Measurements from ENCODE around the gene SMURF1. TPM values are rescaled to one million over a fixed set of nuclear protein-coding genes. Genes with fewer than 3 reads are reported as not detected.

SMURF1 gene
- total and polyA plus RNA-seq, 4 donors = 2.9 to 16.8 (median 5.9) TPM

DNA sequence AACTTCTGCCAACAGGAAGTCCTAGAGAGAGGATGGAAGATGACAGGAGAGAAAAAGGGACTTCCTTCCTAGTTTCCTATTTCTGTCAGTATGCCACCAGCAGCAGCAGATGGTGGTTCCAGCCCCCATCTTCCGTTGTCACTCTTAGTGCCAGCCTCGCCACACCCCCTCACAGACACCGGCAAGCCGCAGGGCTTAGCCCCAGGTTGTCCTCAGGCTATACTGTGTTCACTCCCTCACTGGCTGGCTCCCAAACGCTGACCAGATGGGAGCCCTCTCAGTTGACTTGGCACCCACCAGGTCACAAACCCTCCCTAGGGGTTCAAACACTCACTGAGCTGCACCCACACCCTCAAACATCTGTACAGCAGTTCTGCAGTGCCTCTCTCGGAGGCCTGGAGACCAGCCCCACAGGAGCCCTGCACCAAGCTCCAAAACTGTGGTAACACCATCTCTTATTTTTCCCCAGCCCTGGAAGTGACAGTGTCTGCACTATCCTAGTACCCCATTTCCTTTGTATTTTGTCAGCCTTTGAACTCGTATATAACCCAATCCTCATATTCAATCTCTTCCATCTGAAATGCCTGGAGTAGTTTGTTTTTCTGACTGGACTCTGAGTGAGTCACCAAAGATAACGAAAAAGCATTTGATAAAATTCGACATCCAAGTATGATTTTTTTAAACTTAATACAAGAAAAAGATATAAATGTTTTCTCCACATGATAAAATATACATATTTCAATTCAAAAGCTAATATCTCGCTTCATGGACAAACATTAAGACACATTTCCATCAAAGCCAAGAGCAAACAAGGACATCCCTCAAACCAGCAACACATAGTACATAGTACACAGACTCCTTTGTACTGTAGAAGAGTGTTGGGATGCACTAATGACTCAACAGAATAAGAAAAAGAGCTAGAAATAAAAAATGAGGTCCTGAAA is 34.5 kb downstream of the SMURF1 start:
- Histone ChIP-seq H3K27me3 (ENCODE audit: control insufficient read depth in 4 of 4, insufficient read depth in 4 of 4, low read length in 3 of 4) (no peaks in the 10 kb centered on the region), H3K4me3 (ENCODE audit: low read depth in 1 of 3, low read length in 3 of 3) (no peak overlapping the region), H3K27ac (ENCODE audit: low read depth in 1 of 2, low read length in 2 of 2) (no peak overlapping the region), H3K9me3 (ENCODE audit: control insufficient read depth in 4 of 4, low read length in 3 of 4) (no peaks in the 10 kb centered on the region), H3K9ac (ENCODE audit: low read depth in 1 of 2, low read length in 2 of 2) (no peak overlapping the region), H3K4me1 (ENCODE audit: control insufficient read depth in 4 of 4, insufficient read depth in 4 of 4, low read length in 3 of 4) (peaks cover 5 to 20% (median 10%) of the 10 kb centered on the region in 4 donors), H3K36me3 (ENCODE audit: control insufficient read depth in 4 of 4, insufficient read depth in 3 of 4, low read depth in 1 of 4, low read length in 3 of 4) (no peaks in the 10 kb centered on the region)
- TF ChIP-seq GABPA (IDR thresholded peaks at IDR 0.05 in 1 of 2, conservative IDR thresholded peaks at IDR 0.05 in 1 of 2) = no peak
- TF ChIP-seq JUND (IDR thresholded peaks at IDR 0.05) = no peak
- no peak for TF ChIP-seq HNF4G (IDR thresholded peaks at IDR 0.05)
- no peak for TF ChIP-seq RXRA (IDR thresholded peaks at IDR 0.05)
- TF ChIP-seq, protein P1, sequence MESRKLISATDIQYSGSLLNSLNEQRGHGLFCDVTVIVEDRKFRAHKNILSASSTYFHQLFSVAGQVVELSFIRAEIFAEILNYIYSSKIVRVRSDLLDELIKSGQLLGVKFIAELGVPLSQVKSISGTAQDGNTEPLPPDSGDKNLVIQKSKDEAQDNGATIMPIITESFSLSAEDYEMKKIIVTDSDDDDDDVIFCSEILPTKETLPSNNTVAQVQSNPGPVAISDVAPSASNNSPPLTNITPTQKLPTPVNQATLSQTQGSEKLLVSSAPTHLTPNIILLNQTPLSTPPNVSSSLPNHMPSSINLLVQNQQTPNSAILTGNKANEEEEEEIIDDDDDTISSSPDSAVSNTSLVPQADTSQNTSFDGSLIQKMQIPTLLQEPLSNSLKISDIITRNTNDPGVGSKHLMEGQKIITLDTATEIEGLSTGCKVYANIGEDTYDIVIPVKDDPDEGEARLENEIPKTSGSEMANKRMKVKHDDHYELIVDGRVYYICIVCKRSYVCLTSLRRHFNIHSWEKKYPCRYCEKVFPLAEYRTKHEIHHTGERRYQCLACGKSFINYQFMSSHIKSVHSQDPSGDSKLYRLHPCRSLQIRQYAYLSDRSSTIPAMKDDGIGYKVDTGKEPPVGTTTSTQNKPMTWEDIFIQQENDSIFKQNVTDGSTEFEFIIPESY (IDR thresholded peaks at IDR 0.05) = no peak
- TF ChIP-seq FOXA1 (IDR thresholded peaks at IDR 0.05) = no peak
- TF ChIP-seq NR2F2 (IDR thresholded peaks at IDR 0.05) = no peak
- TF ChIP-seq YY1 (IDR thresholded peaks at IDR 0.05) = no peak
- TF ChIP-seq HNF4A (conservative IDR thresholded peaks at IDR 0.05) = no peak
- no peak for TF ChIP-seq EGR1 (IDR thresholded peaks at IDR 0.05; ENCODE audit: low read depth in 2 of 2)
- TF ChIP-seq RAD21 (IDR thresholded peaks at IDR 0.05) = no peak
- no peak for TF ChIP-seq SP1 (IDR thresholded peaks at IDR 0.05)
- TF ChIP-seq, protein P2, sequence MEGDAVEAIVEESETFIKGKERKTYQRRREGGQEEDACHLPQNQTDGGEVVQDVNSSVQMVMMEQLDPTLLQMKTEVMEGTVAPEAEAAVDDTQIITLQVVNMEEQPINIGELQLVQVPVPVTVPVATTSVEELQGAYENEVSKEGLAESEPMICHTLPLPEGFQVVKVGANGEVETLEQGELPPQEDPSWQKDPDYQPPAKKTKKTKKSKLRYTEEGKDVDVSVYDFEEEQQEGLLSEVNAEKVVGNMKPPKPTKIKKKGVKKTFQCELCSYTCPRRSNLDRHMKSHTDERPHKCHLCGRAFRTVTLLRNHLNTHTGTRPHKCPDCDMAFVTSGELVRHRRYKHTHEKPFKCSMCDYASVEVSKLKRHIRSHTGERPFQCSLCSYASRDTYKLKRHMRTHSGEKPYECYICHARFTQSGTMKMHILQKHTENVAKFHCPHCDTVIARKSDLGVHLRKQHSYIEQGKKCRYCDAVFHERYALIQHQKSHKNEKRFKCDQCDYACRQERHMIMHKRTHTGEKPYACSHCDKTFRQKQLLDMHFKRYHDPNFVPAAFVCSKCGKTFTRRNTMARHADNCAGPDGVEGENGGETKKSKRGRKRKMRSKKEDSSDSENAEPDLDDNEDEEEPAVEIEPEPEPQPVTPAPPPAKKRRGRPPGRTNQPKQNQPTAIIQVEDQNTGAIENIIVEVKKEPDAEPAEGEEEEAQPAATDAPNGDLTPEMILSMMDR (IDR thresholded peaks at IDR 0.05; ENCODE audit: low read depth, low read length, missing input control) = no peak
- no peak for TF ChIP-seq FOXA2 (IDR thresholded peaks at IDR 0.05)
- TF ChIP-seq TAF1 (conservative IDR thresholded peaks at IDR 0.05) = no peak
- no peak for DNase-seq (ENCODE audit: low spot score)
- WGBS = 76% methylated on average over 10 of the region's 10 CpGs

DNA sequence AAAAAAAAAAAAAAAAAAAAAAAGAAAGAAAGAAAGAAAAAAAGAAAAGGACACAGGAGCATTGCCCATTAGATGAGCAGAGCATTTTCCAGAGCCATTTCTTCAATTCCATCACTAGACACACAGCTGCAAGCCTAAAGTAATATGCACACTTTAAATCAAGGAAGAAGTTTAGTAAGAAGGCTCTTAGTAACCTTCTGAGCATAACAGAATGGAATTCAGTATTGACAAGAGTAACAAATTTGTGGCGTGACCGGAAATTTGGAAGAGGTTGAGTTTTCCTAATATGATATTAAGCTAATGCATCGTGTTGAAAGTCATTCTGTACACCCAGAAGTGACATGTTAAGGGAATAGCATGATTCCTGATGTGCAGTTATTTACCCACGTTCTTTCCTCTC is 35.3 kb downstream of the SMURF1 start:
- Histone ChIP-seq H3K27ac (ENCODE audit: low read depth in 1 of 2, low read length in 2 of 2) (no peak overlapping the region), H3K9me3 (ENCODE audit: control insufficient read depth in 4 of 4, low read length in 3 of 4) (no peaks in the 10 kb centered on the region), H3K9ac (ENCODE audit: low read depth in 1 of 2, low read length in 2 of 2) (no peak overlapping the region), H3K4me1 (ENCODE audit: control insufficient read depth in 4 of 4, insufficient read depth in 4 of 4, low read length in 3 of 4) (peaks cover 5 to 20% (median 10%) of the 10 kb centered on the region in 4 donors), H3K4me3 (ENCODE audit: low read depth in 1 of 3, low read length in 3 of 3) (no peak overlapping the region), H3K36me3 (ENCODE audit: control insufficient read depth in 4 of 4, insufficient read depth in 3 of 4, low read depth in 1 of 4, low read length in 3 of 4) (no peaks in the 10 kb centered on the region), H3K27me3 (ENCODE audit: control insufficient read depth in 4 of 4, insufficient read depth in 4 of 4, low read length in 3 of 4) (no peaks in the 10 kb centered on the region)
- WGBS = 81% methylated on average over 4 of the region's 4 CpGs
- TF ChIP-seq EGR1 (IDR thresholded peaks at IDR 0.05; ENCODE audit: low read depth in 2 of 2) (no peak), GABPA (IDR thresholded peaks at IDR 0.05 in 1 of 2, conservative IDR thresholded peaks at IDR 0.05 in 1 of 2) (no peak), TAF1 (conservative IDR thresholded peaks at IDR 0.05) (no peak), RAD21 (IDR thresholded peaks at IDR 0.05) (no peak), HNF4A (conservative IDR thresholded peaks at IDR 0.05) (no peak), YY1 (IDR thresholded peaks at IDR 0.05) (no peak), NR2F2 (IDR thresholded peaks at IDR 0.05) (no peak)
- TF ChIP-seq, protein P3, sequence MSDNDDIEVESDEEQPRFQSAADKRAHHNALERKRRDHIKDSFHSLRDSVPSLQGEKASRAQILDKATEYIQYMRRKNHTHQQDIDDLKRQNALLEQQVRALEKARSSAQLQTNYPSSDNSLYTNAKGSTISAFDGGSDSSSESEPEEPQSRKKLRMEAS (IDR thresholded peaks at IDR 0.05) = no peak
- TF ChIP-seq, protein P2 (IDR thresholded peaks at IDR 0.05; ENCODE audit: low read depth, low read length, missing input control) = no peak
- TF ChIP-seq, protein P4, sequence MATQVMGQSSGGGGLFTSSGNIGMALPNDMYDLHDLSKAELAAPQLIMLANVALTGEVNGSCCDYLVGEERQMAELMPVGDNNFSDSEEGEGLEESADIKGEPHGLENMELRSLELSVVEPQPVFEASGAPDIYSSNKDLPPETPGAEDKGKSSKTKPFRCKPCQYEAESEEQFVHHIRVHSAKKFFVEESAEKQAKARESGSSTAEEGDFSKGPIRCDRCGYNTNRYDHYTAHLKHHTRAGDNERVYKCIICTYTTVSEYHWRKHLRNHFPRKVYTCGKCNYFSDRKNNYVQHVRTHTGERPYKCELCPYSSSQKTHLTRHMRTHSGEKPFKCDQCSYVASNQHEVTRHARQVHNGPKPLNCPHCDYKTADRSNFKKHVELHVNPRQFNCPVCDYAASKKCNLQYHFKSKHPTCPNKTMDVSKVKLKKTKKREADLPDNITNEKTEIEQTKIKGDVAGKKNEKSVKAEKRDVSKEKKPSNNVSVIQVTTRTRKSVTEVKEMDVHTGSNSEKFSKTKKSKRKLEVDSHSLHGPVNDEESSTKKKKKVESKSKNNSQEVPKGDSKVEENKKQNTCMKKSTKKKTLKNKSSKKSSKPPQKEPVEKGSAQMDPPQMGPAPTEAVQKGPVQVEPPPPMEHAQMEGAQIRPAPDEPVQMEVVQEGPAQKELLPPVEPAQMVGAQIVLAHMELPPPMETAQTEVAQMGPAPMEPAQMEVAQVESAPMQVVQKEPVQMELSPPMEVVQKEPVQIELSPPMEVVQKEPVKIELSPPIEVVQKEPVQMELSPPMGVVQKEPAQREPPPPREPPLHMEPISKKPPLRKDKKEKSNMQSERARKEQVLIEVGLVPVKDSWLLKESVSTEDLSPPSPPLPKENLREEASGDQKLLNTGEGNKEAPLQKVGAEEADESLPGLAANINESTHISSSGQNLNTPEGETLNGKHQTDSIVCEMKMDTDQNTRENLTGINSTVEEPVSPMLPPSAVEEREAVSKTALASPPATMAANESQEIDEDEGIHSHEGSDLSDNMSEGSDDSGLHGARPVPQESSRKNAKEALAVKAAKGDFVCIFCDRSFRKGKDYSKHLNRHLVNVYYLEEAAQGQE (IDR thresholded peaks at IDR 0.05) = no peak
- DNase-seq (ENCODE audit: low spot score) = no peak
